HUES48 (cell line): ENCODE results near the gene AUTS2.
"Not testable (repeated sequence)": the region's sequence is repeated elsewhere in the genome, so short reads cannot be mapped to it uniquely, and the experiment has no call there.

ENCODE experiments used
- H3K27ac ChIP-seq: one replicate; pipeline ENCODE4 v1.7.0; 2013; ENCODE audit warnings: low read depth, low read length, inconsistent platforms
- H3K27me3 ChIP-seq: 2 replicates; pipeline ENCODE4 v1.6.1; 2013; ENCODE audit warnings: mild to moderate bottlenecking, low read length; ENCODE audit not compliant: control insufficient read depth, insufficient read depth
- H3K36me3 ChIP-seq: 2 replicates; pipeline ENCODE4 v1.6.1; 2013; ENCODE audit warnings: low read length; ENCODE audit not compliant: control insufficient read depth, insufficient read depth
- H3K4me1 ChIP-seq: 2 replicates; pipeline ENCODE4 v1.6.1; 2013; ENCODE audit warnings: mild to moderate bottlenecking, low read length; ENCODE audit not compliant: control insufficient read depth, insufficient read depth
- H3K4me3 ChIP-seq: 2 replicates; pipeline ENCODE4 v1.5.1; 2013; ENCODE audit warnings: mild to moderate bottlenecking, low read depth, low read length
- H3K9ac ChIP-seq: 2 replicates; pipeline ENCODE4 v1.6.1; 2013; ENCODE audit warnings: mild to moderate bottlenecking, low read depth, low read length, moderate library complexity
- H3K9me3 ChIP-seq: 2 replicates; pipeline ENCODE4 v1.6.1; 2013; ENCODE audit warnings: low read length; ENCODE audit not compliant: control insufficient read depth, insufficient read depth

The AUTS2 gene

DNA sequence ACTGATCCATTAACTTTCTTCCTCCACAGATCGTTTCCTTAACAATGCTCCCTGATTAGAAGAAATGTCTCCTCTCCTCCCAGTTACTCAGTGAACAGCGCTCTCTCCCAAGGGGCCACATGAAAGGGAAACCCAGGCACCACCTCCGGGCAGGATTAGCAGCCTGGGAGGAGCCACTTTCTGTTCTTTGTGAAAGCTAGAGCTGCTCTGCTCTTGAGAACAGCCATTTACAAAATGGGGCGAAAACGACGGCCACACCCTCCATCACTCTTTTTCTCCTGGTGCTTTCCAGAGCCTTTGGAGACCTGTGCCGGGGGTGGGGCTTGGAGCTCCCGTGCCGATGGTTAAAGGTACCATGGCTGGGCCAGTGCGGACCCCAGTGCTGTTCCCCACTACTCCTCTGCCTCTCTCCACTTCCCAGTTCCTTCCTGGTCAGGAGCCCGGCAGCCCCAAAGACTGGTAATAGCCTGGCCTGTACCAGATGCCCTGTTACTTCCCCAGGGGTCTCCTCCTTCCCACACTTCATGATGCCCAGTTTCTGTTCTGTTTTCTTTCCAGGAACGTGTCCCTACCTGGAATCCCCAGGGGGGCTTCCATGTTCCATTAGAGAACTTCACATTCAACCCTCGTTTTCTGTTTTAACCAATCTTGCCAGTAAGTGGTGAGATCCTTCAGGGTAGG lies 1130.7 kb downstream of the AUTS2 start:
- no peaks in the 10 kb centered on the region for H3K27me3 ChIP-seq
- no peak overlapping the region for H3K9ac ChIP-seq
- H3K4me3 ChIP-seq, result peak overlapping the region; percentile 22
- peaks cover 54% of the 10 kb centered on the region for H3K4me1 ChIP-seq
- 0 out of 2 replicates have a peak, but pooled peaks cover 5% of the 10 kb centered on the region for H3K36me3 ChIP-seq
- H3K27ac ChIP-seq, result peak overlapping the region; percentile 91
- peaks cover 4% of the 10 kb centered on the region; the same call in 1 of the 2 replicates for H3K9me3 ChIP-seq

DNA sequence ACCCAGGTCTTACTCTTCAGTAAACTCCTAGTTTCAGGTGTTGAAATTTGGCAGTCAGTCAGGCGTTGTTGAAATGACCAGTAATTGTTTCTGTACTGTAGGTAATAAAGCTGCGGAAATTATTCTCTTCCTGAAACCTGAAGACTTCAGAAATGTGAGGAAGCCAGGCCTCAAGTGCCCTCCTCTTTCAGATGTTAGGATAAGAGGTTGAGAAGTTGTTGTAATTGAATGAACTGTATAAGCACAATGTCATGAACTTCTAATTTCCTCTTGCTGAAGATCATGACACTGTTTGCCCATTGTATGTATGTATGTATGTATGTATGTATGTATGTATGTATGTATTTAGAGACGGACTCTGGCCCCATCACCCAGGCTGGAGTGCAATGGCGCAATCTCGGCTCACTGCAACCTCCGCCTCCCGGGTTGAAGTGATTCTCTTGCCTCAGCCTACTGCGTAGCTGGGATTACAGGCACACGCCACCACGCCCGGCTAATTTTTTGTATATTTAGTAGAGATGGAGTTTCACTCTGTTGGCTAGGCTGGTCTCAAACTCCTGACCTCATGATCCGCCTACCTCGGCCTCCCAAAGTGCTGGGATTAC lies 1131.4 kb downstream of the AUTS2 start:
- H3K9ac ChIP-seq, H3K36me3 ChIP-seq, H3K4me3 ChIP-seq, H3K27me3 ChIP-seq, H3K9me3 ChIP-seq: not testable (repeated sequence)
- H3K4me1 ChIP-seq, result peaks cover 56% of the 10 kb centered on the region
- H3K27ac ChIP-seq, result peak overlapping the region; percentile 91

DNA sequence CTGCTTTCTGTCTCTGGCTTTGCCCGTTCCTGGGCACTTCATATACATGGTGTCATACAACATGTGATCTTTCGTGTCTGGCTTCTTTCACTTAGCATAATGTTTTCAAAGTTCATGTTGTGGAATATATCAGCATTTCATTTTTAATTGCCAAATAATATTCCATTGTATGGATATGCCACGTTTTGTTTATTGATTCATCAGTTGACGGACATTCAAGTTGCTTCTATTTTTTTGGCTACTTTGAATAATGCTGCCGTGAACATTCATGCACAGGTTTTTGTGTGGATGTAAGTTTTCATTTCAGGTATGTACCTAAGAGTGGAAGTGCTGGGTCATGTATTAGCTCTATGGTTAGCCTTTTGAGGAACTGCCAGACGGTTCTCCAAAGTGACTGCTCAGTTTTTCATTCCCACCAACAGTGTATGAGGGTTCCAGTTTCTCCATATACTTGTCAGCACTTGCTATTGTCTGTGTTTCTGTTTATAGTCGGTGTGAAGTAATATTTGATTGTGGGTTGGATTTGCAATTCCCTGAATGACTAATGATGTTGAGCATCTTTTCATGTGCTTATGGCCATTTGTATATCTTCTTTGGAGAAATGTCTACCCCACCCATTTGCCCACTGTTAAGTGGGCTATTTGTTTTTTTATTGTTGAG lies 1132.3 kb downstream of the AUTS2 start:
- H3K36me3 ChIP-seq, result 0 out of 2 replicates have a peak, but pooled peaks cover 5% of the 10 kb centered on the region
- H3K4me1 ChIP-seq, result peaks cover 56% of the 10 kb centered on the region
- no peak overlapping the region for H3K27ac ChIP-seq

DNA sequence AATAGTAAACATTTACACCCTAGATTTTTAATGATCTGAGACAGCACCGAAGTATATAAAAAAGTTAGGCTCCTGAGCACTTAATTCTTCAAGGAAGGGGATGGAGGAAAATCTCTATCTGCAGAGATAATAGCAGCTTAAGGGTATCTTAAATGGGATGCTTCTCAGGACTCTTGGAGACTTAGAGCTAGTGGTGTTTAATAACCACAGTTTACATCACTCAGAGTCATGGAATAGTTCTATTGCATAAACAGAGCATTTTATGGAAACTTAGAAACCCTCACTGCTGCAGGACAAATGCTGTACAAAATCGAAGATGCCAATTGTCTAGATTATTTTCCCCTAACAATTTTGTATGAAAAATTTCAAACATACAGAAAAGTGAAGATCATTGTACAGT lies 1134.8 kb downstream of the AUTS2 start:
- Histone ChIP-seq H3K27me3 (no peaks in the 10 kb centered on the region), H3K36me3 (0 out of 2 replicates have a peak, but pooled peaks cover 5% of the 10 kb centered on the region), H3K27ac (no peak overlapping the region), H3K9ac (no peak overlapping the region), H3K4me1 (peaks cover 57% of the 10 kb centered on the region), H3K4me3 (no peak overlapping the region), H3K9me3 (peaks cover 4% of the 10 kb centered on the region; the same call in 1 of the 2 replicates)

More for the DNA sequence above, 1132.3 kb downstream of the AUTS2 start:
- Histone ChIP-seq H3K9ac (no peak overlapping the region), H3K9me3 (peaks cover 4% of the 10 kb centered on the region; the same call in 1 of the 2 replicates), H3K4me3 (no peak overlapping the region), H3K27me3 (no peaks in the 10 kb centered on the region)

DNA sequence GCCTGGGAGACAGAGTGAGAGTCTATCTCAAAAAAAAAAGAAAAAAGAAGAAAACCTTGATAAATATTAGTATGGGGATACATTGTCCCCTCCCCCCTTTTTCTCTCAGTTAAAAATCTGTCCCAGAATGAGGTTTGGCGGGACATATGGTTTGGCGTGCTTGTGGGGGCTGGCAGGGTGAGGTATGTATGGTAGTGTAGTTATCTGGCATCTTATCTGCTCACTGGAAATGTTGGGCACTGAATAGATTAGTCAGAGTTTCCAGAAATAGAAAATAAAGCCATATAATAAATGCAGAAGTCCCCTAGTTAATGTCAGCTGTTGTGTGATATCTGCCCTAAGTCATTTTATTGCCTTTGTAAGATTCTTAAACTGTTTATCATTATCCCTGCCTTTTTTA lies 1136.1 kb downstream of the AUTS2 start:
- peaks cover 4% of the 10 kb centered on the region; the same call in 1 of the 2 replicates for H3K9me3 ChIP-seq
- no peak overlapping the region for H3K9ac ChIP-seq
- peaks cover 46% of the 10 kb centered on the region for H3K4me1 ChIP-seq
- H3K27me3 ChIP-seq, result no peaks in the 10 kb centered on the region
- H3K36me3 ChIP-seq, result 0 out of 2 replicates have a peak, but pooled peaks cover 9% of the 10 kb centered on the region
- no peak overlapping the region for H3K27ac ChIP-seq
- no peak overlapping the region for H3K4me3 ChIP-seq

DNA sequence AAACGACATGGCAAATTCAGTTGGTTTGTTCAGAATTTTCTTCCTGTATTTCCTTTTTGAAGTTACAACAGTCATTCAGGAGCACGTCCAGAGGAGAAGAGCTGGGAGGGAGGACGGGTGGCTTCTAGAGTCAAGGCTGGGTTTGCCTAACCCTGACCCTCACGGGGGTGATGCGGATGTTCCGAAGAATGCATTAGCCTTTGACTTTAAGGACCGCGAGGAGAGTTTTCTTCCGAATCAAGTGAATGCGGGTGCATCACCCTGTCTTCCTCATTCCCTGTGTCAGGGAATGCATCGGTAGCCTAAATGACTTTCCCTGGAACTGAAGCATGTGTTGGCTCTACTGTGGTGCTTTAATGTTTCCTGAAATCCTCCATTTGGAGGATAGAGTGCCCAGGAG lies 1137.0 kb downstream of the AUTS2 start:
- no peak overlapping the region for H3K27ac ChIP-seq
- H3K36me3 ChIP-seq, result 0 out of 2 replicates have a peak, but pooled peaks cover 5% of the 10 kb centered on the region
- H3K9ac ChIP-seq, result no peak overlapping the region
- H3K27me3 ChIP-seq, result no peaks in the 10 kb centered on the region
- peaks cover 3% of the 10 kb centered on the region; the same call in 1 of the 2 replicates for H3K9me3 ChIP-seq
- no peak overlapping the region for H3K4me3 ChIP-seq
- H3K4me1 ChIP-seq, result peaks cover 51% of the 10 kb centered on the region

DNA sequence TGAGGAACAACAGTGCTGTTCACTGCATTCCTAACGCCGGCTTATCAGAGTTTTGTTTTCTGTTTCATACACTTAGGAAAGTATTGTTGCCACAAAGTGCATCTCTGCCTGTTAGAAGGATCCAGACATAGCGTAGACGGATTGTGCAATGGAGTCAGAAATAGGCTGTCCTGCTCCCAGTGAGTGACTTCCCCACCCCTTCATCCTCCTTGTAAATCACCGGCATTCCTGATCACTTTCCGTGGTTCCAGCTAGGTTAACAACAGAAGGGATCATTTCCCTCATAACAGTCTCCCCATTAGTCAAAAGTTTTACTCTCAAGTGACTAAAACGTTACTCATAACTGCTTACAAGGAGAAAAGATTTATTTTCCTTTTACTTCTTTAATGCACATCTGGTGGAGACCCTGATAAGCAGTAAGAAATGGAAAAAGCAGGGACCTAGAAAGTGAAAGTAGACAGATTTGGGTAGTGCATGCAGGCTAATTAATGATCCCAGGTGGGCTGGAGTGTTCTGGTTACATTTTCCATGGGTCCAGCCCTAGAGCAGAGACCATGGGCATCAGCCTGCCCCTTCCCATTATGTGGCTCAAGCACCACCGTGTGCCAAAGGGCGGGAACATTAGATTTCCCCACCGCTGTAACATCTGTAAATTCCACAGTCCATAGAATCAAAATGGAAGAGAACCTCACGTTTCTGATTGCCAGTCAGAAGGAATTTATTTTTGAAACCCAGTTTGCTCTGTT lies 1138.6 kb downstream of the AUTS2 start:
- H3K9ac ChIP-seq, result no peak overlapping the region
- H3K4me1 ChIP-seq, result peaks cover 54% of the 10 kb centered on the region
- H3K27me3 ChIP-seq, result no peaks in the 10 kb centered on the region
- H3K9me3 ChIP-seq, result no peaks in the 10 kb centered on the region
- 0 out of 2 replicates have a peak, but pooled peaks cover 5% of the 10 kb centered on the region for H3K36me3 ChIP-seq
- H3K27ac ChIP-seq, result no peak overlapping the region
- no peak overlapping the region for H3K4me3 ChIP-seq

DNA sequence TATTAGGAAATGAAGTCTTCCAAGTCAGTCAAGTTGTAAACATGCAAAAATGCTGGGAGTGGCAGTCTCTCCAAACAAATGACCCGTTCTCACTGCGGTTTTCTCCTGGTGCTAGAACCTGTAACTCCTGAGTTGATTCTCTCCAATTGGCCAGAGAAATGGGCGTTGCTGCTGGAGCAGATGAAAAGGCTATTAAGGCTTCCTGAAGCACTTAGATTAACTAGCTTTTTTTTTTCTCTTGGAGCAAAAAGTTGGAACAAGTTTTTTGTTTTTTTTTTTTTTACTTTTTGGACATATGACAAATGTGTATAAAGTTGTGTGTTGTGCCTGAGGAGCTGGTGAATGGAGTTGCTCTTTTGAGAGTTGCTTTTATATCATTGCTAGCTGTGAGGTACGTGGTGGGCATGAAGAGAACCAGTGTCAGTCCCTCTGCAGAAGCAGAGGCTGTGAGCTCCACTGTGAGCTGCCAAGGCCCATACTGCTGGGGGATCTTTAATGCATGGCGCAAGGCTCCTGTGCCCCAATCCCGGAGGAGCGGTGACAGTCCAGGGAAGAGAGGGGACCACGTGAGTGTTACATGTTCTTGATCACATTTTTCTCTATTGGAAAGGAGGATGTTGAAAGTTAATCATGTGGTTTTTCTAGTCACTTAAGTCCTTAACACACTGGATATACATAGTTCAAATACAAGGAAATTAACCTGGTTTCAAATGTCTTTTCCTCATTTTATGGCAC lies 1140.0 kb downstream of the AUTS2 start:
- no peak overlapping the region for H3K9ac ChIP-seq
- H3K4me3 ChIP-seq, result no peak overlapping the region
- 0 out of 2 replicates have a peak, but pooled peaks cover 5% of the 10 kb centered on the region for H3K36me3 ChIP-seq
- no peak overlapping the region for H3K27ac ChIP-seq
- peaks cover 53% of the 10 kb centered on the region for H3K4me1 ChIP-seq
- H3K9me3 ChIP-seq, result no peaks in the 10 kb centered on the region
- H3K27me3 ChIP-seq, result no peaks in the 10 kb centered on the region

DNA sequence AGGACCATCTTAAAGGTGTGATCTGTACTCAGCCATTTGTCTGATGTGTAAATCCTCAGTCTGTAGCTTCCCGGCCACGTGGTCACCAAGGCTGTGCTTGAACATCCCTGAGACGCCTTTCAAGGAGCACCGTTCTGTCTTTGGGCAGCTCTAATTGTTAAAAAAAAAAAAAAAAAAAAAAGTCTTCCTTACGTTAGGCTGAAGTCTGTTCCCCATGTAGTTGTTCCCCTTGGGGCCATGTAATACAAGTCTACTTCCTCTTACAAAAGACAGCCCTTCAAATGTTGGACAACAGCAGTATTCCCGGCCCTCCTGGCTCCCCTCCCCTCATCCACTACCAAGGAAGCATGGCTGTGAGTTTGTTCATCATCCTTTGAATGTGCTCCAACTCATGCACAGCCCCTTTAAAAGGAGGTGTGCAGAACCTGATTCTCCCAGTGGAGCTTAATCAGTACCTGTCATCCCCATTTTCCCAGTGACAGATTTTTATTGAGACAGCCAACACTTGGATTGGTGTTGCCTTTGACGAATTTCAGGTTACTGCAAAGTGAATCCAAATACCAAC lies 1141.5 kb downstream of the AUTS2 start:
- no peak overlapping the region for H3K27ac ChIP-seq
- H3K27me3 ChIP-seq, result no peaks in the 10 kb centered on the region
- peaks cover 52% of the 10 kb centered on the region for H3K4me1 ChIP-seq
- H3K9me3 ChIP-seq, result no peaks in the 10 kb centered on the region
- H3K9ac ChIP-seq, result no peak overlapping the region
- no peak overlapping the region for H3K4me3 ChIP-seq
- H3K36me3 ChIP-seq, result 0 out of 2 replicates have a peak, but pooled peaks cover 5% of the 10 kb centered on the region

DNA sequence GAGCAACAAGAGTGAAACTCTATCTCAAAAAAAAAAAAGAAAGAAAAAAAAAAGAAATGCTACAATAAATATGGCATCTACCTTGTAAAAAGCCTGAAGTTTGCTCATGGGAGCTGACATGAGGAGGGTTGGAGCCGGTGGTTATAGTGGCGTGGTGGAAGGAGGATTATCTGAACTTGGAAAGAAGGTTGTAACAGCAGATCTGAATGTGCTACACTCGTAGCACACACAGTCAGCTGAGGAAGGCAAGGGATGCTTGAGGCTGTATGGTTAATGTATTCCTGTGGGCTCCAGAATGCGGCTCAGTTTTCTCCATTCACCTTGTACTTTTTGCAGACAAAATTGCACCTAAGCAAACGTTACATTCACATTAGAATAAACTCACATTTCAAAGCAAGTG lies 1143.4 kb downstream of the AUTS2 start:
- H3K36me3 ChIP-seq, result 0 out of 2 replicates have a peak, but pooled peaks cover 5% of the 10 kb centered on the region
- no peak overlapping the region for H3K9ac ChIP-seq
- no peak overlapping the region for H3K27ac ChIP-seq
- no peaks in the 10 kb centered on the region for H3K27me3 ChIP-seq
- no peak overlapping the region for H3K4me3 ChIP-seq
- H3K4me1 ChIP-seq, result peaks cover 43% of the 10 kb centered on the region
- H3K9me3 ChIP-seq, result no peaks in the 10 kb centered on the region
